GM23338 (cell line): Measurements from ENCODE around the gene VWA2. TPM values are rescaled to one million over a fixed set of nuclear protein-coding genes. Genes with fewer than 3 reads are reported as not detected.

ENCODE experiments used
- ATAC-seq: fragments of 200-7000 bp; cut with Tn5 transposase; 3 replicates; pipeline ENCODE4 v1.9.1; 2020
- DNase-seq: peaks from one replicate; pipeline ENCODE4 v3.0.0-alpha.2; 2015; ENCODE audit warnings: low spot score
- H2AFZ ChIP-seq: fragments of 200-600 bp; sonication (generic); 2 replicates; pipeline ENCODE4 v1.8.0; 2016; ENCODE audit warnings: antibody characterized with exemption, mild to moderate bottlenecking, moderate library complexity
- H3F3A ChIP-seq: fragments of 200-600 bp; sonication (generic); replicated peaks from 2 replicates; pipeline ENCODE4 v1.8.0; 2017; ENCODE audit warnings: antibody characterized with exemption, mixed run types, low read depth
- H3K27ac ChIP-seq: fragments of 200-600 bp; sonication (generic); 2 replicates; pipeline ENCODE4 v1.6.1; 2016; ENCODE audit warnings: low read depth
- H3K27me3 ChIP-seq: fragments of 200-600 bp; sonication (generic); 2 replicates; pipeline ENCODE4 v1.8.0; 2016; ENCODE audit warnings: mild to moderate bottlenecking, mixed run types, moderate library complexity; ENCODE audit not compliant: insufficient read depth
- H3K36me3 ChIP-seq: fragments of 200-600 bp; sonication (generic); 2 replicates; pipeline ENCODE4 v1.8.0; 2016; ENCODE audit warnings: mild to moderate bottlenecking; ENCODE audit not compliant: insufficient read depth
- H3K4me1 ChIP-seq: fragments of 200-600 bp; sonication (generic); 2 replicates; pipeline ENCODE4 v1.8.0; 2016; ENCODE audit warnings: mild to moderate bottlenecking, moderate library complexity; ENCODE audit not compliant: insufficient read depth
- H3K4me2 ChIP-seq: fragments of 200-600 bp; sonication (generic); 2 replicates; pipeline ENCODE4 v1.7.1; 2017; ENCODE audit warnings: mixed run types
- H3K4me3 ChIP-seq: fragments of 200-600 bp; sonication (generic); 2 replicates; pipeline ENCODE4 v1.6.1; 2016; ENCODE audit warnings: mixed run types
- H3K79me2 ChIP-seq: fragments of 200-600 bp; sonication (generic); replicated peaks from 2 replicates; pipeline ENCODE4 v1.8.0; 2017; ENCODE audit warnings: mild to moderate bottlenecking; ENCODE audit not compliant: insufficient read depth
- H3K9me2 ChIP-seq: fragments of 200-600 bp; sonication (generic); 2 replicates; pipeline ENCODE4 v1.8.0; 2017; ENCODE audit not compliant: insufficient read depth
- H4K20me1 ChIP-seq: fragments of 200-600 bp; sonication (generic); replicated peaks from 2 replicates; pipeline ENCODE4 v1.8.0; 2017; ENCODE audit warnings: mild to moderate bottlenecking; ENCODE audit not compliant: insufficient read depth
- H3K27ac Mint-ChIP-seq: 2 replicates; pipeline ENCODE4 v1.8.0; 2020; ENCODE audit warnings: inconsistent platforms, mild to moderate bottlenecking, moderate library complexity, mixed read lengths
- H3K27me3 Mint-ChIP-seq: 3 replicates; pipeline ENCODE4 v1.8.0; 2022; ENCODE audit warnings: low read depth, mild to moderate bottlenecking, moderate library complexity, mixed read lengths, inconsistent platforms; ENCODE audit not compliant: insufficient read depth, poor library complexity
- H3K36me3 Mint-ChIP-seq: 3 replicates; pipeline ENCODE4 v1.8.0; 2021; ENCODE audit warnings: low read depth, mild to moderate bottlenecking, inconsistent platforms, moderate library complexity, mixed read lengths
- H3K4me1 Mint-ChIP-seq: 3 replicates; pipeline ENCODE4 v1.8.0; 2020; ENCODE audit warnings: mild to moderate bottlenecking, inconsistent platforms, mixed read lengths
- H3K4me3 Mint-ChIP-seq: 3 replicates; pipeline ENCODE4 v1.8.0; 2021; ENCODE audit warnings: moderate library complexity, mild to moderate bottlenecking, inconsistent platforms, mixed read lengths
- H3K9me3 Mint-ChIP-seq: 3 replicates; pipeline ENCODE4 v1.8.0; 2020; ENCODE audit warnings: moderate library complexity, mild to moderate bottlenecking, inconsistent platforms, mixed read lengths
- ETS1 ChIP-seq: IDR thresholded peaks from 2 replicates; pipeline ENCODE4 v1.6.1; 2016; ENCODE audit warnings: antibody characterized with exemption
- ZNF114 ChIP-seq: fragments of 250-450 bp; sonication (Bioruptor Pico); IDR thresholded peaks from 2 replicates; pipeline ENCODE4 v1.5.0; 2020; ENCODE audit warnings: mild to moderate bottlenecking, moderate library complexity
- polyA plus RNA-seq: library from polyadenylated mRNA; unstranded; fragments of >200 nt; fragmentation: Nextera tagmentation; extraction: Ambion mirVana; gene quantifications from 2 replicates; pipeline ENCODE4 v1.2.1, GENCODE V29; 2016
- total RNA-seq: library from RNA; depleted of rRNA; stranded (reverse); fragments of >200 nt; shearing (Covaris generic); gene quantifications from 2 replicates; pipeline ENCODE4 v1.2.3, GENCODE V29; 2014
- TF ChIP-seq, protein P1 (sequence below): fragments of 250-450 bp; sonication (Bioruptor Pico); IDR thresholded peaks from 2 replicates; pipeline ENCODE4 v1.5.0; 2020; ENCODE audit warnings: mild to moderate bottlenecking, moderate library complexity

VWA2 gene
- total and polyA plus RNA-seq, 2 experiments from 2014 or later: 0.48 to 3.7 TPM

- TF ChIP-seq, protein P1, sequence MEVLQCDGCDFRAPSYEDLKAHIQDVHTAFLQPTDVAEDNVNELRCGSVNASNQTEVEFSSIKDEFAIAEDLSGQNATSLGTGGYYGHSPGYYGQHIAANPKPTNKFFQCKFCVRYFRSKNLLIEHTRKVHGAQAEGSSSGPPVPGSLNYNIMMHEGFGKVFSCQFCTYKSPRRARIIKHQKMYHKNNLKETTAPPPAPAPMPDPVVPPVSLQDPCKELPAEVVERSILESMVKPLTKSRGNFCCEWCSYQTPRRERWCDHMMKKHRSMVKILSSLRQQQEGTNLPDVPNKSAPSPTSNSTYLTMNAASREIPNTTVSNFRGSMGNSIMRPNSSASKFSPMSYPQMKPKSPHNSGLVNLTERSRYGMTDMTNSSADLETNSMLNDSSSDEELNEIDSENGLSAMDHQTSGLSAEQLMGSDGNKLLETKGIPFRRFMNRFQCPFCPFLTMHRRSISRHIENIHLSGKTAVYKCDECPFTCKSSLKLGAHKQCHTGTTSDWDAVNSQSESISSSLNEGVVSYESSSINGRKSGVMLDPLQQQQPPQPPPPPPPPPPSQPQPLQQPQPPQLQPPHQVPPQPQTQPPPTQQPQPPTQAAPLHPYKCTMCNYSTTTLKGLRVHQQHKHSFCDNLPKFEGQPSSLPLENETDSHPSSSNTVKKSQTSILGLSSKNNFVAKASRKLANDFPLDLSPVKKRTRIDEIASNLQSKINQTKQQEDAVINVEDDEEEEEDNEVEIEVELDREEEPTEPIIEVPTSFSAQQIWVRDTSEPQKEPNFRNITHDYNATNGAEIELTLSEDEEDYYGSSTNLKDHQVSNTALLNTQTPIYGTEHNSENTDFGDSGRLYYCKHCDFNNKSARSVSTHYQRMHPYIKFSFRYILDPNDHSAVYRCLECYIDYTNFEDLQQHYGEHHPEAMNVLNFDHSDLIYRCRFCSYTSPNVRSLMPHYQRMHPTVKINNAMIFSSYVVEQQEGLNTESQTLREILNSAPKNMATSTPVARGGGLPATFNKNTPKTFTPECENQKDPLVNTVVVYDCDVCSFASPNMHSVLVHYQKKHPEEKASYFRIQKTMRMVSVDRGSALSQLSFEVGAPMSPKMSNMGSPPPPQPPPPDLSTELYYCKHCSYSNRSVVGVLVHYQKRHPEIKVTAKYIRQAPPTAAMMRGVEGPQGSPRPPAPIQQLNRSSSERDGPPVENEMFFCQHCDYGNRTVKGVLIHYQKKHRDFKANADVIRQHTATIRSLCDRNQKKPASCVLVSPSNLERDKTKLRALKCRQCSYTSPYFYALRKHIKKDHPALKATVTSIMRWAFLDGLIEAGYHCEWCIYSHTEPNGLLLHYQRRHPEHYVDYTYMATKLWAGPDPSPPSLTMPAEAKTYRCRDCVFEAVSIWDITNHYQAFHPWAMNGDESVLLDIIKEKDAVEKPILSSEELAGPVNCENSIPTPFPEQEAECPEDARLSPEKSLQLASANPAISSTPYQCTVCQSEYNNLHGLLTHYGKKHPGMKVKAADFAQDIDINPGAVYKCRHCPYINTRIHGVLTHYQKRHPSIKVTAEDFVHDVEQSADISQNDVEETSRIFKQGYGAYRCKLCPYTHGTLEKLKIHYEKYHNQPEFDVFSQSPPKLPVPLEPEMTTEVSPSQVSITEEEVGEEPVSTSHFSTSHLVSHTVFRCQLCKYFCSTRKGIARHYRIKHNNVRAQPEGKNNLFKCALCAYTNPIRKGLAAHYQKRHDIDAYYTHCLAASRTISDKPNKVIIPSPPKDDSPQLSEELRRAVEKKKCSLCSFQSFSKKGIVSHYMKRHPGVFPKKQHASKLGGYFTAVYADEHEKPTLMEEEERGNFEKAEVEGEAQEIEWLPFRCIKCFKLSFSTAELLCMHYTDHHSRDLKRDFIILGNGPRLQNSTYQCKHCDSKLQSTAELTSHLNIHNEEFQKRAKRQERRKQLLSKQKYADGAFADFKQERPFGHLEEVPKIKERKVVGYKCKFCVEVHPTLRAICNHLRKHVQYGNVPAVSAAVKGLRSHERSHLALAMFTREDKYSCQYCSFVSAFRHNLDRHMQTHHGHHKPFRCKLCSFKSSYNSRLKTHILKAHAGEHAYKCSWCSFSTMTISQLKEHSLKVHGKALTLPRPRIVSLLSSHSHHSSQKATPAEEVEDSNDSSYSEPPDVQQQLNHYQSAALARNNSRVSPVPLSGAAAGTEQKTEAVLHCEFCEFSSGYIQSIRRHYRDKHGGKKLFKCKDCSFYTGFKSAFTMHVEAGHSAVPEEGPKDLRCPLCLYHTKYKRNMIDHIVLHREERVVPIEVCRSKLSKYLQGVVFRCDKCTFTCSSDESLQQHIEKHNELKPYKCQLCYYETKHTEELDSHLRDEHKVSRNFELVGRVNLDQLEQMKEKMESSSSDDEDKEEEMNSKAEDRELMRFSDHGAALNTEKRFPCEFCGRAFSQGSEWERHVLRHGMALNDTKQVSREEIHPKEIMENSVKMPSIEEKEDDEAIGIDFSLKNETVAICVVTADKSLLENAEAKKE: no peak
- no peak for TF ChIP-seq ZNF114 (CRISPR knock-in tag)
Measured at GRCh38 chr10:114336823-114337509, 97.9 kb downstream of the VWA2 start (continued).

DNA sequence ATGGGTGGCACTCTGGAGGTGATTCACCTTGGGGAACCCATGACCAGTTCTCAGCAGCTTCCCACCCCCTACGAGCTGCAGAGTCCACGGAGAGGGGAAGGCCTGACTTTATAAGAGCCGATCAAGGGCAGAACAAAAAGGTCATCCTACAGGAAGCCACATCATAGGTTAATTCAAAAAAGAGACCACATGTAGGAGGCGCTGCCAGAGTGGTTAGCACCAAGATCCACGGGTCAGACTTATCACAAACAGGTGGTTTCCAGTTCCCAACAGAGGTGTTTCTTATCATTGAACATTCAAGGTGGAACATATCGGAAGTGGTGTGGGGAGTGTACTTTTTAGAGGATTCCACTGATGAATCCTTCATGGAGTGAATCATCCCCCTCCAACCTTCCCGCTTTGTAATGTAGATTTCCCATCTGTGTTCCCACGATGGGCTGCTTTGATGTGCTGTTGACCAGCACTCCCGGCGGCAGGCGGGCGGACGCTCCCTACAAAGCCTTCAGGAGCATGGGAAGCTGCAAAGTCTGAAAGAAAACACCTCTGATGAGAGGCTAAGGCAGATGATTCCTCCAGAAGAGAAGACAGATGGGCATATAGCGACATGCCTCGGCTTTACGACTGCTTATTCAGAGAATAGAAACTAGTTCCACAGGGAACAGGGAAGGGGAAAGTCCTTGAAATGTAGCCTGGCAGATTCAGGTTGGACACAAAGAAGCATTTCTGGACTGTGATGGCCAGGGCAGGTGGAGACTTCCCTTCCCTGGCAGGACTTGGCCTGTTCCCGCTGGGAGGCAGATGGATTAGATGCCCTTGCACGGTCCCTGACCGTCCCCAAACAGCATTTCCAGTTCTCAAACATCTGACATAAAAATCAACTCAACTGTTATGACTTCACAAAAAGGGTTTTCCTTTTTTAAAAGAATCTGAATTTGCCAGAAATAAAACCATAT, 98.7 kb downstream of the VWA2 start:
- Mint-ChIP-seq H3K27ac (no peak overlapping the region), H3K36me3 (no peaks in the 10 kb centered on the region), H3K4me3 (peak overlapping the region; percentile 29; the same call in 1 of the 3 replicates), H3K4me1 (peaks cover 43% of the 10 kb centered on the region), H3K27me3 (peaks cover 8% of the 10 kb centered on the region), H3K9me3 (no peaks in the 10 kb centered on the region)
- H3F3A ChIP-seq: no peaks in the 10 kb centered on the region
- H4K20me1 ChIP-seq: no peaks in the 10 kb centered on the region
- no peaks in the 10 kb centered on the region for H3K36me3 ChIP-seq
- H3K27ac ChIP-seq: no peak overlapping the region
- H3K27me3 ChIP-seq: no peaks in the 10 kb centered on the region
- no peak overlapping the region for H3K4me3 ChIP-seq
- peaks cover 13% of the 10 kb centered on the region for H3K4me1 ChIP-seq
- DNase-seq (peak; percentile 73), ATAC-seq (peak; percentile 87)
- H2AFZ ChIP-seq: no peak overlapping the region
- H3K4me2 ChIP-seq: no peak overlapping the region
- no peaks in the 10 kb centered on the region for H3K79me2 ChIP-seq
- H3K9me2 ChIP-seq: no peaks in the 10 kb centered on the region
- TF ChIP-seq ETS1: no peak
- TF ChIP-seq, protein P1: peak; percentile 55; the same call in 1 of the 2 replicates
